Measurements from ENCODE around the gene SCGB3A2. TPM values are rescaled to one million over a fixed set of nuclear protein-coding genes. Genes with fewer than 3 reads are reported as not detected.

SCGB3A2 gene
- total and polyA plus RNA-seq, 2 of the 8 experiments (the other 6 are each of a cell fraction or from before 2014, with no cell fraction given), result 47.1 to 63.6 TPM

DNA sequence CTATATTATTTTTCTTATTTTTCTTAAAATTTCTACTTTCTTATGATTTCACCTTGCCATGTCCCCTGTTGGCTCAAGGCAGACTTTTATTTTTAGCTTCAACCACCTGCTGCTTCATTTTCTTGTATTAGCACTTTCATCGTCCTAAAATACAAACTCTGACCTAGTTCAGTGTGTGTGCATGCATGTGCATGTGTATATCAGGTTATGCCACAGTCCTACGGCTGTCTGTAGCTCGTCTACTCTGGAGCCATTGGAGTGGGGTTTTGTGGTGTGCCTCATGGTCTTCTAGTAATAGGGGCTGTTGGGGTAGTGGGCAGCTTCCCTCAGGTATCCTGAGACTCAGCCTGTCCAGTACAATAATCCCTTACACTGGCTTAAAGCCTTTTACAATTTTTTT is 33.7 kb upstream of the SCGB3A2 start:
- H3K14ac ChIP-seq (ENCODE audit: insufficient read length), result no peak overlapping the region
- no peaks in the 10 kb centered on the region for H4K20me1 ChIP-seq (replicated peaks in 1 of 2; ENCODE audit: control insufficient read depth in 1 of 2, insufficient read depth in 2 of 2, low read length in 2 of 2)
- no peak overlapping the region for H3K4me3 ChIP-seq (ENCODE audit: extremely low read depth in 1 of 4, insufficient read depth in 2 of 4, low read depth in 3 of 4, low read length in 4 of 4)
- H2BK5ac ChIP-seq (ENCODE audit: low read depth, low read length), result no peak overlapping the region
- H4K5ac ChIP-seq (ENCODE audit: insufficient read length, low read depth, low read length), result no peak overlapping the region
- FAIRE-seq, result no peak
- no peak overlapping the region for H4K91ac ChIP-seq (replicated peaks; ENCODE audit: insufficient read length, low read length)
- no peak overlapping the region for H2BK15ac ChIP-seq (ENCODE audit: low read length)
- no peak overlapping the region for H3K23ac ChIP-seq (ENCODE audit: insufficient read length)
- no peaks in the 10 kb centered on the region for H3K9me3 ChIP-seq (ENCODE audit: insufficient read depth in 2 of 2, low read depth in 1 of 2, low read length in 1 of 2)
- no peak overlapping the region for H2AK5ac ChIP-seq (ENCODE audit: low read depth, low read length)
- no peaks in the 10 kb centered on the region for H3K79me1 ChIP-seq (ENCODE audit: low read depth, low read length)
- H4K8ac ChIP-seq (ENCODE audit: extremely low read depth, insufficient read depth, low read length), result no peak overlapping the region
- TF ChIP-seq SIN3A (conservative IDR thresholded peaks at IDR 0.05 in 1 of 2, IDR thresholded peaks at IDR 0.05 in 1 of 2; ENCODE audit: low read depth in 1 of 2, low read length in 2 of 2), result no peak
- no peak for TF ChIP-seq SUZ12 (IDR thresholded peaks at IDR 0.05; ENCODE audit: low read length)
- no peak for TF ChIP-seq JUND (IDR thresholded peaks at IDR 0.05; ENCODE audit: low read length)
- TF ChIP-seq ZNF274 (IDR thresholded peaks at IDR 0.05; ENCODE audit: borderline replicate concordance, extremely low read depth, low read length), result no peak
- H3K56ac ChIP-seq (replicated peaks; ENCODE audit: insufficient read length, low read depth, low read length), result no peak overlapping the region
- H3K79me2 ChIP-seq (ENCODE audit: control insufficient read depth in 1 of 2, insufficient read depth in 2 of 2, low read length in 2 of 2), result no peaks in the 10 kb centered on the region
- no peak overlapping the region for H3K27ac ChIP-seq (ENCODE audit: low read depth, low read length)
- no peaks in the 10 kb centered on the region for H3K23me2 ChIP-seq (ENCODE audit: low read depth, low read length)
- no peak overlapping the region for H2BK20ac ChIP-seq (ENCODE audit: low read length)
- H2BK12ac ChIP-seq (ENCODE audit: low read depth, low read length), result no peak overlapping the region
- ChIA-PET CTCF (ENCODE audit: partially characterized antibody) (interaction anchor here (0.6 to 2.8 kb wide), 4 partner anchors 12 to 886 kb away, joined by 3 to 19 read pairs (median 7); no protein-coding TSS in a partner anchor), POLR2A (ENCODE audit: partially characterized antibody) (interaction anchor here (1.6 to 9.7 kb wide), 2 partner anchors 13 to 24 kb away, joined by 6 to 201 read pairs; no protein-coding TSS in a partner anchor)
- no peaks in the 10 kb centered on the region for H3K36me3 ChIP-seq (ENCODE audit: control insufficient read depth in 2 of 4, insufficient read depth in 4 of 4, low read length in 3 of 4)
- no peak for DNase-seq (ENCODE audit: low read depth in 1 of 2, low spot score in 2 of 2)
- H2AFZ ChIP-seq (ENCODE audit: low read length), result no peak overlapping the region
- H3K27me3 ChIP-seq (replicated peaks in 1 of 4; ENCODE audit: control insufficient read depth in 3 of 4, extremely low read depth in 1 of 4, insufficient read depth in 3 of 4, low read length in 3 of 4), result no peaks in the 10 kb centered on the region
- WGBS, 2 experiments (ENCODE audit: extremely low coverage in 1 of 2, insufficient coverage in 1 of 2, insufficient read length in 1 of 2, insufficient replicate concordance in 2 of 2, low coverage in 1 of 2, low lambda C conversion rate in 2 of 2, missing lambda C conversion rate in 1 of 2), result 77% methylated on average over 3 of the region's 3 CpGs; no CpG with 5 or more reads in 1 of the 2 experiments
- H3K9ac ChIP-seq (replicated peaks in 1 of 4; ENCODE audit: extremely low read depth in 1 of 4, low read depth in 3 of 4, low read length in 3 of 4), result no peak overlapping the region
- no peaks in the 10 kb centered on the region for H3K4me1 ChIP-seq (replicated peaks in 1 of 4; ENCODE audit: control insufficient read depth in 3 of 4, insufficient read depth in 4 of 4, low read length in 3 of 4)
- H3K4me2 ChIP-seq (ENCODE audit: insufficient read depth in 1 of 2, low read depth in 2 of 2, low read length in 2 of 2), result no peak overlapping the region
- no peak overlapping the region for H3K18ac ChIP-seq (ENCODE audit: extremely low read depth, low read length)
- H2BK120ac ChIP-seq (replicated peaks; ENCODE audit: low read depth, low read length), result no peak overlapping the region
- no peak overlapping the region for H3K4ac ChIP-seq (replicated peaks; ENCODE audit: insufficient read length, low read depth, low read length)
